ENCODE measurements around the gene TRIM59. TPM values are rescaled to one million over a fixed set of nuclear protein-coding genes. Genes with fewer than 3 reads are reported as not detected.

Gene TRIM59
- total and polyA plus RNA-seq, 9 of the 15 experiments (the other 6 are each of a cell fraction or from before 2014, with no cell fraction given), result 16.8 to 101 (median 34.8) TPM

DNA sequence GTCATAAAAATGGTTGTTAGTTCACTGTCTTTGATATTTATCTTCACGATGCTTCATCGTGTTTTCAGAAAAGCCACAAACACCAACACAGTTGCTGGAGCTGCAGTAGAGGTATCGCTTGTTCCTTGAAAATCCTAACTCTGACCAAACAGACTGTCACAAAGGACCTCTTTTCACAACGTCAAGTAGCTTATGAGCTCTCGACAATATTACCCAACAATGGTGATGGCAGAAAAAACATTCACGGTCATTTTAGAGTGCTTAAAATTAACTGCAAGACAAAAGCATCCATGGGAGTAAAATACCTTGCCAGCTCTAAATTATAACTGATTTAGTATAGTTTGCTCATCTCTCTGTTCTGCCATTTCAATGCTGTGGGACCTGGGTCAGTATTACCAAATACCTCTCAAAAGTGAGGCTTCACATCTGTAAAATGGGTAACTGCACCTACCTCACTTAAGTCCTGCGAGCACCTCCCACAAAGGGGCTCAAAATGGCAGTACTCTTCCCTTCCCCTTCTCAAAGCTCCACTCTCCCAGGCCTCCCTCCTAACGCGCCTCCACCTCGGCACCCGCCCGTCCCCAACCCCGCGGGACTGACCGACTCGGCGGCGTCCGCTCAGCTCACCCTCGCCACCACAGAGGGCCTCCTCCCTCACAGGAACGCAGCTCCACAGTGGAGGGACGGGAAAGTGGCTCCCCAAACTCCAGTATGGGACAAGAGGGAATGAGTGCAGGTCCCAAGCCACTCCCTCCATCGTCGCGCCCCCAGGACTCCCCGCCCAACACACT lies 546 bp downstream of the TRIM59 start (continued):
- TF ChIP-seq THRAP3 (IDR thresholded peaks at IDR 0.05; ENCODE audit: borderline replicate concordance), result no peak
- 0 out of 4 replicates have a peak, but pooled peaks have one; percentile 77 to 79 for TF ChIP-seq UBTF (IDR thresholded peaks at IDR 0.05; ENCODE audit: borderline replicate concordance in 1 of 2, low read depth in 2 of 2, low read length in 2 of 2)
- no peak for TF ChIP-seq KLF10 (CRISPR knock-in tag; IDR thresholded peaks at IDR 0.05)
- TF ChIP-seq CTBP1 (IDR thresholded peaks at IDR 0.05; ENCODE audit: borderline replicate concordance), result no peak
- TF ChIP-seq, protein P1, sequence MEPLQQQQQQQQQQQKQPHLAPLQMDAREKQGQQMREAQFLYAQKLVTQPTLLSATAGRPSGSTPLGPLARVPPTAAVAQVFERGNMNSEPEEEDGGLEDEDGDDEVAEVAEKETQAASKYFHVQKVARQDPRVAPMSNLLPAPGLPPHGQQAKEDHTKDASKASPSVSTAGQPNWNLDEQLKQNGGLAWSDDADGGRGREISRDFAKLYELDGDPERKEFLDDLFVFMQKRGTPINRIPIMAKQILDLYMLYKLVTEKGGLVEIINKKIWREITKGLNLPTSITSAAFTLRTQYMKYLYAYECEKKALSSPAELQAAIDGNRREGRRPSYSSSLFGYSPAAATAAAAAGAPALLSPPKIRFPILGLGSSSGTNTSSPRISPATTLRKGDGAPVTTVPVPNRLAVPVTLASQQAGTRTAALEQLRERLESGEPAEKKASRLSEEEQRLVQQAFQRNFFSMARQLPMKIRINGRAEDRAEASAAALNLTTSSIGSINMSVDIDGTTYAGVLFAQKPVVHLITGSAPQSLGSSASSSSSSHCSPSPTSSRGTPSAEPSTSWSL (CRISPR knock-in tag; IDR thresholded peaks at IDR 0.05; ENCODE audit: borderline replicate concordance), result no peak
- TF ChIP-seq ESRRB (CRISPR knock-in tag; IDR thresholded peaks at IDR 0.05; ENCODE audit: borderline replicate concordance), result no peak
- no peak for TF ChIP-seq ZNF79 (CRISPR knock-in tag; IDR thresholded peaks at IDR 0.05; ENCODE audit: low read depth)
- TF ChIP-seq ARNT (IDR thresholded peaks at IDR 0.05), result peak in 1 of 2 experiments; percentile 17; a peak in 1 of 4 replicates
- TF ChIP-seq ZNF197 (CRISPR knock-in tag; IDR thresholded peaks at IDR 0.05; ENCODE audit: low read depth), result no peak
- TF ChIP-seq, protein P2, sequence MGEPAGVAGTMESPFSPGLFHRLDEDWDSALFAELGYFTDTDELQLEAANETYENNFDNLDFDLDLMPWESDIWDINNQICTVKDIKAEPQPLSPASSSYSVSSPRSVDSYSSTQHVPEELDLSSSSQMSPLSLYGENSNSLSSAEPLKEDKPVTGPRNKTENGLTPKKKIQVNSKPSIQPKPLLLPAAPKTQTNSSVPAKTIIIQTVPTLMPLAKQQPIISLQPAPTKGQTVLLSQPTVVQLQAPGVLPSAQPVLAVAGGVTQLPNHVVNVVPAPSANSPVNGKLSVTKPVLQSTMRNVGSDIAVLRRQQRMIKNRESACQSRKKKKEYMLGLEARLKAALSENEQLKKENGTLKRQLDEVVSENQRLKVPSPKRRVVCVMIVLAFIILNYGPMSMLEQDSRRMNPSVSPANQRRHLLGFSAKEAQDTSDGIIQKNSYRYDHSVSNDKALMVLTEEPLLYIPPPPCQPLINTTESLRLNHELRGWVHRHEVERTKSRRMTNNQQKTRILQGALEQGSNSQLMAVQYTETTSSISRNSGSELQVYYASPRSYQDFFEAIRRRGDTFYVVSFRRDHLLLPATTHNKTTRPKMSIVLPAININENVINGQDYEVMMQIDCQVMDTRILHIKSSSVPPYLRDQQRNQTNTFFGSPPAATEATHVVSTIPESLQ (CRISPR knock-in tag; IDR thresholded peaks at IDR 0.05), result peak; percentile 13; the same call in 1 of the 2 replicates
- no peak for TF ChIP-seq E2F3 (CRISPR knock-in tag; IDR thresholded peaks at IDR 0.05)
- peak; percentile 60 for TF ChIP-seq HDAC2 (IDR thresholded peaks at IDR 0.05)
- no peak for TF ChIP-seq CREB5 (CRISPR knock-in tag; IDR thresholded peaks at IDR 0.05)
- no peak for TF ChIP-seq FOSL1 (tag; conservative IDR thresholded peaks at IDR 0.05)
- no peak for TF ChIP-seq YBX1 (IDR thresholded peaks at IDR 0.05)
- TF ChIP-seq, protein P3, sequence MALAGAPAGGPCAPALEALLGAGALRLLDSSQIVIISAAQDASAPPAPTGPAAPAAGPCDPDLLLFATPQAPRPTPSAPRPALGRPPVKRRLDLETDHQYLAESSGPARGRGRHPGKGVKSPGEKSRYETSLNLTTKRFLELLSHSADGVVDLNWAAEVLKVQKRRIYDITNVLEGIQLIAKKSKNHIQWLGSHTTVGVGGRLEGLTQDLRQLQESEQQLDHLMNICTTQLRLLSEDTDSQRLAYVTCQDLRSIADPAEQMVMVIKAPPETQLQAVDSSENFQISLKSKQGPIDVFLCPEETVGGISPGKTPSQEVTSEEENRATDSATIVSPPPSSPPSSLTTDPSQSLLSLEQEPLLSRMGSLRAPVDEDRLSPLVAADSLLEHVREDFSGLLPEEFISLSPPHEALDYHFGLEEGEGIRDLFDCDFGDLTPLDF (CRISPR knock-in tag; IDR thresholded peaks at IDR 0.05), result no peak
- no peak for TF ChIP-seq ZFPM2 (CRISPR knock-in tag; IDR thresholded peaks at IDR 0.05)
- TF ChIP-seq PHF8 (IDR thresholded peaks at IDR 0.05; ENCODE audit: borderline replicate concordance, low read length), result no peak
